ENCODE results near the gene NRG2.

NRG2 gene

DNA sequence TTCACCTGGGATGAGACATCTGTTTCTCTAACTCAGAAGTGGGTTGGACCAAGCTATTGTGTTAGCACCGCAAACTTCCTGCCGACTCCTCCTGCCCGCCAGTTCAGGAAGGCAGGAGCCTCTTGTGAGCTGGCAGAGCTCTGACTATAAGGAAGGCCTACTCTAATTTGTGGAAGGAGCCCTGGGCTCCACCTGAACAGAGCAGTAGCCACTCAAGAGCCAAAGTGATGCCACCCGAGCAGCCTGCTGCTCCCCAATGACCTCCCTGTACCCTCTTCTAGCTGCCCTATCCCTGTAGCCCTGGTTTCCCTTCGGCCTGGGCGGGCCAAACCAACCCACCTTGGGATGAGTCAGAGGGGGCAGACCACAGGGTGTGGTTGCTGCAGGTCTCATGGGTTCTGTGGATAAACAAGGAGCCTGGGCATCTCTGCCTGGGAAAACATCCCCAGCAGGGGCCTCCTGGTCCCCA, 165.9 kb downstream of the NRG2 start:
- no peak for DNase-seq (ENCODE audit: low read depth)

DNA sequence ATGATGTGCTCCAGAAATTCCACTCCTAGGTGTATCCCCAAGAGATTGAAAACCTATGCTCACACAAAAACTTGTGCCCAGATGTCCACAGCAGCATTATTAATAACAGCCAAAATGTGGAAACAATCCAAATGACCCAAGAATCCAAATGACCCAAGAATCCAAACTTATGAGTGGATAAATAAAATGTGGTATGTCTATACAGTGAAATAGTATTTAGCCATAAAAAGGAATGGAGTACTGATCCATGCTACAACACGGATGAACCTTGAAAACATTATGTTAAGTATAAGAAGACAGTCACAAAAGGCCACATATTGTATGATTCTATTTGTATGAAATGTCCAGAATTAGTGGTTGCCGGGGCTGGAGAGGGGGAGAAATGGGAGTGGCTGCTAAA, 167.1 kb downstream of the NRG2 start:
- DNase-seq (ENCODE audit: low read depth), result no peak

DNA sequence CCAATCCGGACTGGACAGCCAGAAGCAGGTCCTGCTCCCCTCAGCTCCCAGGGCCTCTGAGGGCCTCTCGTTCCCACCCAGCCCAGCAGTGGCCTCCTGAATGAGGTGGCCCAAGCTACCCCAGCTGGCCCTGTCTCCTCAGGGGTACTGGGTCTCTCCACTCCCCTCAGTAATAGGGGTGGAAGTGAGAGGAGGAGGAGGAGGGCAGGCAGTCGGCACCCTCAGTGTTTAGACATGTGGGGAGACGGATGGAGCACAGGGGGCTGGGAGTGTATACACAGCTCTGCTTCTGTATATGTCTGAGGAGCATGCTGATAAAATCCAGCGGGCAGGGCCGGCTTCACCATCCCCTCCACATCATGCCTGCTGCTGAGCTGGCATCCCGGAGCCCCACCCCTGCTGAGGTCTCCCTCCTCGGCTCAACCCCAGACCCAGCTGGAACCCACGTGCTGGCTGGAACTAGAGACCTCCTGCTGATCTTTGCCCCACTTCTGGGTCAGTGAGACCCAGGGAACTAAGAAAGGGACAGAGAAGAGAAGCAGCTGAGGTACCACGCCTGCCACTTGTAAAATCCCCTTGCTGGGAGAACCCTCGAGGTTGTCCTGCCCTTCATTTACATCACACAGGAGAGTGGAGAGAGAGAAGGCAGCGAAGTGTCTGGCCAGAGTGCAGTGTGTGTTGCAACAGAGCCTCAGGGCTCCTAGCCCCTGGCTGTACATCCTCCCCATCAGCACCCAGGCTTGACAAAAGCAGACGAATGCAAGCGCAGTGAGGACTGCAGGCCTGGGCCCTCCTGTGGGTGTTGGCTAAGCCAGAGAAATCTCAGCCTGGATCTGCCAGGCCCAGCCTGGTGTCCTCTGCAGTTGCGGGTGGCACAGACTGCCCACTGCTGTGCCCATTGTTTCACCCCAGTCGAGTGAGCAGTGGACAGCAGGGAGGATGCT, 170.0 kb downstream of the NRG2 start:
- DNase-seq (ENCODE audit: low read depth), result no peak

DNA sequence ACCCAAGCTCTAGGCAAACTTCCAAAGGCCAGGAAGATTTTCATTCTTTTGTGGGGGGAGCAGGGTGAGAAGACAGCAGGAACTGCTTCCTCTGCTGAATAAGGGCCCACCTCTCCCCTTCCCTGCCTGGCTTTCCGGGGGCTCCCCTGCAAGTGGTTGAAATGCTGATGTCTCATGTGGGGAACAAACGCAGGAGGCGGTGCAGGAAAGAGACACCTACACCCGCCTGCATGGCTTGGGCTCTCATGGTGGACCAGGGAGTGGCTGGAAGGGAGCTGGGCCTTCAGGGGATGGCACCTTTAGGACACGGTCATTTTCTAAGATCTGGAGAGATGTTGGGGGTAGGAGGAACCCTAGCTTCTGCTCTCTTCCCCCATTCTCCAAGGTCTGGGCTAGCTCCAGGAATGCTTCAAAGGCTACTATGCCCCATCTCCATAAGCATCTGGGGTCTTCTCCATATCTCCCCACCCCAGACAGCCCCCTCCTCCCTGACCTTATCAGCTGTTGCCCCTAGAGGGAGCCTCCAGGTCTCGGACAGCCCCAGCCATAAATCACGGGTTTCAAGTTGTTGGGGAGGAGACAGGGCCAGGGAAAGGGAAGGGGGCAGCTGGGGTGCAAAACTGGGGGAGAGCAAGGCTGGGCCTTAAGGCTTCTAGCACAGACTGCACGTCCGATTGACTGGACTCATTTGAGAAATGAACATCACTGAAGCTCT, 170.9 kb downstream of the NRG2 start:
- DNase-seq (ENCODE audit: low read depth), result no peak

DNA sequence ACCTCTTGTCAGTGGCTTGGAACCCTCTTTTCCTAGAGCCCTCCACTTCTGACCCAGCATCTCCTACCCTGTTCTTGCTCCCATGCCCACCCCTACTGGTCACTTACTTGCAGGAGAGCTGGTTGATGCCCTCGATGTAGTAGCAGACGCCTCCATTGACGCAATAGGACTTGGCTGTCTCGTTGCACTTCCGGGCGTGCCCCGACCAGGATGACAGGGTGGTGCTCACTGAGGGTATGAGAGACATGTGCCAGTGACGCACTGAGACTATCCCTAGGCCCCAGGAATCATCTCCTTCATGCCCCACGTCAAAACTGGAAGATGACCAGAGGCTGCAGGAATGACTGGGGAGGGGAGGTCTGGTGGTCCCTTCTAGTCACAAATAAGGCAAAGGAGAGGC, 171.5 kb downstream of the NRG2 start:
- no peak for DNase-seq (ENCODE audit: low read depth)

DNA sequence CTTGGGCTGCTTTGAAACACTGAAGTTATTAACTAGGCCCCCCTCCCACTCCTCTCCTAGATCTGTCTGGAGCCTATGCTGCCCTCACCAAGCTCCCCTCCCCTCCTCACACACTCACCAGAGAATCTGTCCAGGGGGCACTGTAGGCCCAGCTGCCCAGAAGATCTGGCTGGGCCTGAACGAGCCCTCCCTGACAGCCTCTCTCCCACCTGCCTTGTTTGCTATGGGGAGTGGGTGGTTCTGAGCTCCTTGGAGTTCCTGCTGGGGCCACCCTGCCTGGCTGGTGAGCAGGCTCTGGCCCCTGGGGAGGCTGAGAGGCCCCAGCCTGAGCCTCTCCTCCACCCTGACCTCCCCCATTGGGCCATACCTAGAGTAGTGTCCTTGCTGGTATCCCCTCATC, 172.4 kb downstream of the NRG2 start:
- no peak for DNase-seq (ENCODE audit: low read depth)

DNA sequence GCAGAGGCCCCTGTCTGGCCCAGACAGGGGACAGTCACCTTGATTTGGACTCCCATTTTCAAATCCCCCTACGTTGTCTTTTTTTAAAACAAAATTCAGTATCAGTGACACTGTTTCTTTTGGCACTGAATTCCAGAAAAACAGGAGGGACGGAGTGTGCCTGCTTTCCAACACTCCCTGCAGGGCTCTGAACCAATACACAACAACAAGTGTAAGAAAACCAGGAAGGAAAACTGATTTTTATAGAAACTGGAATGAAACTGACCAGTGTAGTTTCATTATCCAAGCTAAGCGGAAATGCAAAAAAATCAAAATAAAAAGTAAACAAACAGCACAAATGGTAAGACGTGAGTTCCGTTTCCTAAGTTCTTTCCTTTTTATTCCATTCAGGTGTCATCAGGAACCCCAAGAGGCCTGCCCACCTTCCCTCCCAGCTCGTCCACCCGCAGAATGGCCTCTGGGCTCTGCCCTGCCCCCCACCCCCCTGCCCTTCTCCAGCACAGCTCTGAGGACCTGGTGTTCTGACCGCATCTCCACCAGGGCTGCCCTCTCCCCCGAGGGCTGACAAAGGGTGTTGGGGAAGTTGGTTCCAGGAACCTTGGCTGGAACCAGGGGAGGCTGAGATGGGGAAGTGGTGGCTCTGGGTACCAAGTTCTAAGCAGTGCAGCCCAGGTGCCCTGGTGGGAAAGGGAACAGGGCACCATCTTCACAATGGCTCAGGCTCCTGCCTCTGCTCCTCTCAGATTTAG, 173.9 kb downstream of the NRG2 start:
- DNase-seq (ENCODE audit: low read depth), result no peak

DNA sequence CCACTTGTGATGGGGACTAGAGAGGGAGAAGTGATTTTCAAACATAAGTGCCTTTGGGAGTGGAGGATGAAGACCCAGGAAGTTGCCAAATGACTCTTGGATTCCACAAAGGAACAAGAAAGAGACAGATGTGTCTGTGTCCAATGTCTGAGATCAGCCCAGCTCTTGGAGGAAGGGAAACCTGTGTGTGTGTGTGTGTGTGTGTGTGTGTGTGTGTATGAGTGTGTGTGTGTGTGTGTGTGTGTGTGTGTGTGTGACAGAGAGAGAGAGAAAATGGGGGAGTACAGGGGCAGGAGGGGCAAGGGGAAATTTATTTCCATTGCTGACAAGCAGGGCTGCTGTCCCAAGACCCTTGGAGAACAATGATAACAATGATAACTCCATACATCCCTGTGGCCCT, 175.5 kb downstream of the NRG2 start:
- DNase-seq (ENCODE audit: low read depth), result no peak

DNA sequence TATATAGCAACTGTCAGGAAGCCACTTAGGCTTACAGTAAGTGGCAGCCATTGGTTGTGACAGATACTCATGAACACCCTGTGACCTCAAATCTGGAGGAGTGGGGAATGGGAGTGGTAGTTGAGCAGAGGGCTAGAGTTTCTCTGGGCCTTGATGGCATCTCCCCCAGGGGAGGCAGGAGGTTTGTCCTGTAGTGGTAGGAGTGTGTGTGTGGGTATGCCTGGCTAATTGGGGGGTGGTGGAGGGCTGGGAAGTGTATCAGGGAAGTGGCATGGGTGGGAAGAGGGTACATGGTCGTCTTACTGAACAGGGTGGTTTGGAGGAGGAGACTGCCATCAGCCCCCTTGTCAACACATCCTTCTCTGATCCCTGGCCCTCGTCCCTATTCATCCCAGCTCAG, 176.0 kb downstream of the NRG2 start:
- DNase-seq (ENCODE audit: low read depth), result no peak

DNA sequence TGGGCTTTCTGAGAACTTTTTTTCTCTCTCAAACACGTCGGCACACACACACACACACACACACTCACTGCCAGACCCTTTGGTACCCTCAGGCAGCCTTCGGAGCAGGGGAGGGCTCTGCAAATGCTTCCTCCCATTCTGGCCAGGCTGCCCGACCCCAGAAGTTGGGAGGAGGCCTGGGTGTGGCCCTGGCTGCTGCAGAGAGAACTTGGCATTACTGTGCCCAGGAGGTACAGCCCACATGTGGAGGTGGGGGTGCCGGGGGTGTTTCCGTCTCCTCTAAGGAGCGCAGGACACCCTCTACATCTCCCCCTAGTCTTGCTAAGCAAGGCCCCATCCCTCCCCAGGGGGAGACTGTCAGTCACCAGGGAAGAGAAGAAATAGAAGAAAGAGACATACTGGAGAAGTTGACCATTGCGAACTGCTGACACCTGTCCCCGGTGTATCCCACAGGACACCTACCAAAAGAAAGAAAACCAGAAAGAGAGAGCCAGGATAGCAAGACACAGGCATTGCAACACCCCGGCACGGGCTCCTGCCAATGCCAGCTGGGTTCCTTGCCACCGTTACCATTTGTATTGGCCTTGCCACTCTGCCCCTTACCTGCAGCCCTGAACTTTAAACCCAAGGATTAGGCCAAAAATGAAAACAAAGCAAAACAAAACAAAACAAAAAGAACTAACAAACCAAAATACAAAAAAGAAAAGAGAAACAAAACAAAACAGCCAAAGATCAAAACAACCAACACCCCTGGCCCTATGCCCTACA, 178.2 kb downstream of the NRG2 start:
- no peak for DNase-seq (ENCODE audit: low read depth)

DNA sequence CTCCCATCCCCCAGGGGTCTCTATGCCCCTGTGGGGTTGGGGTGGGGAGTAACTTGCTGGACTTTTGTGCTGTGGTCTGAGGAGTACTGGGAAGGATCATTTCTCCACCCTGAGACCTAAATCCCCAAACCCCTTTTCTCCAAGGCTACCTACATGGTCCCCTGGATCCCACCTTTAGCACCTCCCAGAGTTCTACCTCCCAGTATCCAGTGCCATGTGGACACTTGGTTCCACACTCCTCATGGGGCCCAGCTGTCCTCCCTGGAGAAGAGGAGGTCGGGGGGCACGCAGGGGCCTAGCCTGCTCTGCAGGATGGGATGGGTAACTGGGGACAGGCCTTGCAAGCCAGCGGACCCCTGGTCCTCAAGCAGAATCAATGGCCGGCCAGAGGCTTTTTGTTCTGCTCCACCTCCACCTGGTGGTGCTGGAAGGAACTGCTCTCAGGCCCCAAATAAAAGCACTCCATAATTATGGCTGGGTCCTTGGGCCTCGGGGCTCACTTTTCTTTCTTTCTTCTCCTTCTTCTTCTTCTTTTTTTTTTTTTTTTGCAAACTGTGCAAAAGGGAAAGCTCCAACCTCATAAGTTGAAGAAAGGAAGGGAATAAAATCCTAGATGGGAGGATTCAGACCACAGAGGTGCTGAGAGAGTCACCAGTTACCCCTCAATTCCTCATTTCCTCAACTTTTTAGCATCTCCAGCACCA, 179.1 kb downstream of the NRG2 start:
- DNase-seq (ENCODE audit: low read depth), result no peak

DNA sequence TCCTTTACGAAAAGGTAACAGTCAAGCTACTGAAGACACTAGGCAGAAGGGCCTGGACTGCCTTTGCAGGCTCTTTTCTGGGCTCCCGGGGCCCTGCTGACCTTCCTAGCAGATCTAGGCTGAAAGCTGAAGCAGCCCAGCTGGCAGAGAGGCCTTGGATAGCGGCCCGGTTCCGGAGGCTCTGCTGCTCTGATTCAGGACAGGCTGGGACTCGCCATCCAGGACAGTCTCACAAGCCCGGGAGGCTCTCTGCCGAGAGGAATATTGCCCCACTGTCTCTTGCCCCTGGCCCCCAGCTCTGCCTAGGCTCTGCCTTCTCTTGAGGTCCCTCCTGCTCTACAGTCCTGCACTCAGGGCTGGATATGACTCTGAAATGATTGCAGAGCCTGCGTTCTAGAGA, 179.7 kb downstream of the NRG2 start:
- no peak for DNase-seq (ENCODE audit: low read depth)

DNA sequence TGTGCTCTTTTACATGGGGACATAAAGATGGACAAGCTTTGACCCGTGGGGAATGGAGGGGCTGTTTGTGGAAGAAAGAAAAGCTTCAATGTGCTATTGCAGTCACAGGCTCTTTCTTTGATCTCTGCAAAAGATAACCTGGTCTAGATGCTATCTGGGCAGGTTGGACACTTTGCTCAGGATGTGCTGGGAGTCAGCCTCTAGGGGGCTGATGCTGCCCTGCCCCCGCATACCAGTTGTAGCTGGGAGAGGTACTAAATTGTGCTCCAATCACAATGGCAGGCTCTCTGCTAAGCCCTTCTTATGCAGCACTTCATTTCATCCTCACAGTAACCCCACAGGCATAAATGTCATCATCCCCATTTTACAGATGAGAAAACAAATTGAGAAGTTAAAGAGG, 180.3 kb downstream of the NRG2 start:
- no peak for DNase-seq (ENCODE audit: low read depth)

DNA sequence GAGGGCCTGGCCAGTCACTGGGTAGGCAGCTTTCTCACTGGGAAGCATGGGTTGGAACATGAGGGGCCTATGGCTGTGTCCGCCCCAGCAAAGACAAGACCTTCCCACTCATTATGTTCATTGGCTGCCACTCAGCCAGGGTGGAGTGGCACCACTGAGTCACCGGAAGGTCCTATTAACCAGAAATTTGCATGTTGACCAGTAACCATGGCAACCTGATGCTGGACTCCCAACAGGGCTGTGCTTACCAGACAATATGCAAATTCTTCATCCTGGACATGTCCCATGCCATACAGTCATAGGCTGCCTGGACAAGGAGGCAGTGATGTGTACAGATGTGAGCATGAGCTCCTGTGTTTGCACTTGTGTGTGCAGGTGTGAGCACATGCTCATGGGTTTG, 180.8 kb downstream of the NRG2 start:
- DNase-seq (ENCODE audit: low read depth), result no peak

DNA sequence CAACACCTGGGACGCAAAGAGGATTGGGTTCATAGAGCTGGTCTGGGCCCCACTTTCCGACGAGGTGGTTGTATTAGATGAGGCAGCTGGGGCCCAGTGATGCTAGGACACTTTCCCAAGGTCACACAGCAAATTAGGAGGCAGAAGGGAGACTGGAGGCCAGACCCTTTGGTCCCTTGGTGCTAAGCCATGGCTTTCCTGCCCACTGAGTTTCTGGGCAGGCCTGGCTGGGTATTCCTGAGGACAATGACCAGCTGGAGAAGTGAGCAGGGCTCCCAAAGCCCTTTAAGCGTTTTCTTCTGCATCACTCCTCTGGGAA, 181.3 kb downstream of the NRG2 start:
- DNase-seq (ENCODE audit: low read depth), result no peak

DNA sequence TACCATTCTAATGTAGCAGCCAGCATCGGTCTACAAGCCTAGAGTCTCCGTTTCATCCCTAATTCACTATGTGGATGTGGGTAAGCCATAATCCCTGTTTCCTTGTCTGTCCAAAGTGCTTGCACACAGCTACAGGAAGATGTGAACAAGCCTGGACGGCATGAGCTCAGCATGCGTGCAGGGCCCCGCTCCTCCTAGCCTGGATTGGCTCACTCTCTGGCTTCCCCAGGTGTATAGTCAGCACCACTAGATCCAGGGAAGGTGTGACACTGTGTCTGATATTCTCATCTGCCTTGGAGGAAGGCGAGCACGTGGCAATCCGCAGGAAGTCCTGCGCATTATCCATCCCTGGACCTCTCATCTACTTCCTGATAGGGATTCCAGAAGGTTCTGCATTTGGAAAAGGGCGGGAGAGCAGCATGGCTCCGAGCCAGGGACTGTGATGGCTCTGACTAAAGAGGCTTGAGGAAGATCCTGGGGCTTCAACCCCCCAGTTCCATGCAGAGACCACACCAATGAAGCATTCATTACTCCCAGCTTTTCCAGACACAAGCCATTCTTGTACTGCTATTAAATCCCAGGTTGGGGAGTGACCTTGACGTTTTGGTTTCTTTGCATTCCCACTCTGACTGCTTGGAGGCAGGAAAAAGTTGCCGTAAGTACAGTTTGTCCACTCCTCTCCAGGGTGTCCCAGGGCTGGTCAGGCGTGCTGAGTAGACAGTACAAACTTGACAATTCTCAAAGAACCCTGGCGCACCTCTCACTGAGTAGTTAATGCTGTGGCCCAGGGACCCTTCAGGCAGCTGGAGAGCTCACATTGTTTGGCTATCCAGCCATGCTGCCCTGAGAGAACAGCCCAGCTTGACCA, 181.8 kb downstream of the NRG2 start:
- DNase-seq (ENCODE audit: low read depth), result no peak

DNA sequence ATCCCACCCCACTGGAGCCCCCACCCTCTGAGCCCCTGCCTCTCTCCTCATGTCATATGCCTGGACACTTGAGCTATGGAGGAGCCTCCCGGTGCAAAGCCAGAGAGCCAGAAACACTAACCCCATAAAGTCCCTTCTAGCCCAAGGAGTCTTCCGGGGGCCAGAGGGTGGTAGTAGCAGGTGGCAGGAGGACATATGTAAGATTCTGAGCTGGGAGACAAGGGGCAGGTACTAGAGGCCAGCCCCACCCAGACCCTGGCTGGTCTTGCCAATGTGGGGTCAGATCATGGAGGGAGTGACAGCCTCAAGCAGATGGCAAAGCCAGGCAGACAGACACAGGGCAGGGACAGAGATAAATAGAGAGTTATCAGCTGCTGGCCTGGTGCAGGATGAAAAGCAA, 184.1 kb downstream of the NRG2 start:
- DNase-seq (ENCODE audit: low read depth), result no peak

DNA sequence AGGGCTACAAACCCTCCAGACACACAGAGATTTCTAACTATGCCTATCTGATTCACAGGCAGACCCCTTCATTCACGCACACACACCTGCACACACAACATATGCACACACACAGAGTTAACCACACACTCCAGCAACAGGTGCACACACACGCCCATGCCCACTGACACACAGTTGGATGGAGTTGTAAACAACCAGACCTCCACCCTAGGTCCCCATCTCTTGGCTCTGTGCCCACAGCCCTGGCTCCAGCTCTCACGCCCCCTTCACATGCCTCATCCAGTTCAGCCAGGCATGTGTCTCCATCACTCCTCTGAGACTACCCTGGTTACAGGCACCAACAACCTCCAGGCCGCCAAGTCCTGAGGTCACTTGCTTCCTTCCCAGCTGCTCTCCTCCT, 186.4 kb downstream of the NRG2 start:
- DNase-seq (ENCODE audit: low read depth), result no peak

DNA sequence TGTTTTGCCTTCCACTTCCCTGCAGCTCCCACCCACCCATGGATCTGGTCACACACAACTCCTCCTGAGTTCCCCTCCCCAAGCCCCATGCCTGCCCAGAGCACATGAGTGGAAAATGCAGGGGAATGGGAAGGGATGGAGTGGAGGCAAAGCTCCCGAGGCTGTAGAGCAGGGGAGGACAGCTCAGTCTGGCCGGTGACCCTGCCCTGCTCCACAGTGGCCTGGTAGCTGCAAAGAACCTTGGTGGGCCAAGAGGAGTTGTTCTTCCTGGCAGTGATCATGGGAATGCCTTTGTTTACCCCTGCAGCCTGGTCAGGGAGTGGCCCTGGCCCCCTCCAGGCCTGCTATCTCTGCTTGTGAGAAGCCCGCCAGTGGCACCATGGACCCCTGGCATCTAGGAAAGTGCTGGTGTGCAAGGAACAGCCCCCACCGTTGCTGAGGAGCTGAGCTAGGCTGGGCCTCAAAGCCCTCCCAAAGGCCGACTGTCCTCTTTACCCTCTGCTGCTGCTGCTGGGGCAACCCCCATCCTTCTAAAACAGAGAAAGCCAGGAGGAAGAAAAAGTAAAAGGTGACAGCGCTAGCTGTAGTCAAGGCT, 187.1 kb downstream of the NRG2 start:
- DNase-seq (ENCODE audit: low read depth), result no peak

DNA sequence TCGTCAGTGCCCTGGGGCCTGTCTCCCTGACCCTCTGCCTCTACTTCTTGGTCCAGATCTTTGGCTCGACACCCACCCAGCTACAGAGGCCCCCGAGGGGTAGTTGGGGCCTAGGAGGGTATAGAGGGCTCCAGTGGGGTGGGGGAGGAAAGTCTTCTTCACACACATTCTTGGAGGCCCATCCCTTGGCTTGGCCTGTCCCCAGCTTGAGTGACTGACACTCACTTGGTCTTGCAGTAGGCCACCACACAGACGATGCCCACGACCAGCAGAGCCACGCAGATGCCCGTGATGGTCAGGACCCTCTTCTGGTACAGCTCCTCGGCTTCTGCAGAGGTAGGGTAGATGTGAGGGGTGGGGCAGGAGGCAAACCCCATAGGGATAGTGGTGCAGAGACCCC, 187.6 kb downstream of the NRG2 start:
- no peak for DNase-seq (ENCODE audit: low read depth)

All from CMK (cell line).